Upper lobe of left lung (tissue), 4 donors: ENCODE measurements around the gene GFER.

ENCODE experiments used
- CTCF ChIP-seq, 6 experiments: fragments of 450-650 bp in 4 of 6; fragments of 200-600 bp in 2 of 6; sonication (generic) in 2 of 6; IDR thresholded peaks; one replicate each; pipeline ENCODE4 v1.5.1; 2016 to 2019; ENCODE audit warnings: antibody characterized with exemption in 6 of 6
- EP300 ChIP-seq, 4 donors: sonication (generic); formaldehyde crosslinking; IDR thresholded peaks; one replicate each; pipeline ENCODE4 v1.5.1; 2017; ENCODE audit warnings: antibody characterized with exemption in 4 of 4, control low read depth in 2 of 4
- POLR2AphosphoS5 ChIP-seq, 2 donors: sonication (generic); formaldehyde crosslinking; IDR thresholded peaks; one replicate each; pipeline ENCODE4 v1.5.1; 2017; ENCODE audit warnings: antibody characterized with exemption in 2 of 2

DNA sequence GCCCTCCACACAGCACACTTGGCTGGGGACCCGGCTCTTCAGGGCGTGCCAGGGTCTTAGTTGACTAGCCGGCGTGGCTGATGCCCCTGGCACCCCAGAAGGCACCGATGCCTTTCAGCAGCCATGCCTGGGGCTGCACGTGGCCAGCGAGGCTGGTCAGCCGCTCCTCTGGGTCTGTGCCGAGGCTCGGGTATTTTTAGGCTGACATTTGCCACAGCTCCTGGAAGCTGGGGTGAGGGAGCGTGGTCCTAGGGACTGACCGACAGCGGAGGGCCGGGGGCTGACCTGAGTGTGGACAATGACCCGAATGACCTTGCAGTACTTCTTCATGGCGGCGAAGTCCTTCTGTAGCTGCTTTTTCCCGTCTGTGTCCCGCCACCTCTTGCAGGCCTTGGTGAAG is 33.4 kb upstream of the GFER start:
- TF ChIP-seq CTCF (IDR thresholded peaks at IDR 0.05), result no peak
- TF ChIP-seq EP300 (IDR thresholded peaks at IDR 0.05), result no peak
- no peak for TF ChIP-seq POLR2AphosphoS5 (IDR thresholded peaks at IDR 0.05)
